NT2/D1 (cell line): ENCODE data around the gene ZNF385B.

Experiments used
- DNase-seq: peaks from one replicate; pipeline ENCODE4 v3.0.0-alpha.2; 2011; ENCODE audit warnings: low read depth, low spot score
- H3K27me3 ChIP-seq: 2 replicates; pipeline ENCODE4 v1.6.0; 2011; ENCODE audit warnings: mild to moderate bottlenecking; ENCODE audit not compliant: insufficient read length, insufficient read depth
- H3K36me3 ChIP-seq: 2 replicates; pipeline ENCODE4 v1.6.1; 2011; ENCODE audit warnings: mild to moderate bottlenecking, low read length, mixed read lengths; ENCODE audit not compliant: insufficient read depth, insufficient read length
- H3K4me1 ChIP-seq: 2 replicates; pipeline ENCODE4 v1.5.1; 2011; ENCODE audit not compliant: insufficient read depth, insufficient read length
- H3K4me3 ChIP-seq: 2 replicates; pipeline ENCODE4 v1.5.1; 2011; ENCODE audit warnings: low read depth; ENCODE audit not compliant: insufficient read length
- H3K9ac ChIP-seq: 2 replicates; pipeline ENCODE4 v1.6.0; 2011; ENCODE audit warnings: low read depth; ENCODE audit not compliant: insufficient read length
- H3K9me3 ChIP-seq: 2 replicates; pipeline ENCODE4 v1.5.1; 2011; ENCODE audit warnings: mild to moderate bottlenecking, low read length; ENCODE audit not compliant: insufficient read depth
- SUZ12 ChIP-seq: IDR thresholded peaks from 2 replicates; pipeline ENCODE4 v1.6.1; 2011; ENCODE audit not compliant: insufficient read length, insufficient read depth; ENCODE audit errors: extremely low read depth
- YY1 ChIP-seq: IDR thresholded peaks from 2 replicates; pipeline ENCODE4 v1.6.1; 2011; ENCODE audit not compliant: insufficient read length, insufficient read depth
- ZNF274 ChIP-seq: IDR thresholded peaks from 2 replicates; pipeline ENCODE4 v1.6.1; 2011; ENCODE audit warnings: mild to moderate bottlenecking, low read depth, low read length

Gene ZNF385B

GRCh38 chr2:179555691-179556283 is 305.6 kb downstream of the ZNF385B start:
- Histone ChIP-seq H3K4me3 (no peak overlapping the region), H3K9ac (no peak overlapping the region), H3K4me1 (no peaks in the 10 kb centered on the region), H3K27me3 (no peaks in the 10 kb centered on the region), H3K36me3 (no peaks in the 10 kb centered on the region), H3K9me3 (no peaks in the 10 kb centered on the region)
- DNase-seq: no peak
- TF ChIP-seq ZNF274 (no peak), YY1 (no peak), SUZ12 (no peak)

GRCh38 chr2:179554639-179555386 is 306.6 kb downstream of the ZNF385B start:
- H3K27me3 ChIP-seq: no peaks in the 10 kb centered on the region
- no peaks in the 10 kb centered on the region for H3K36me3 ChIP-seq
- no peak for TF ChIP-seq SUZ12
- no peak for TF ChIP-seq ZNF274
- no peak for TF ChIP-seq YY1
- no peaks in the 10 kb centered on the region for H3K9me3 ChIP-seq
- no peak overlapping the region for H3K9ac ChIP-seq
- no peaks in the 10 kb centered on the region for H3K4me1 ChIP-seq
- DNase-seq: no peak
- no peak overlapping the region for H3K4me3 ChIP-seq

- TF ChIP-seq SUZ12 (no peak), YY1 (no peak), ZNF274 (no peak)
- DNase-seq: no peak
- Histone ChIP-seq H3K36me3 (no peaks in the 10 kb centered on the region), H3K4me1 (no peaks in the 10 kb centered on the region), H3K9me3 (no peaks in the 10 kb centered on the region), H3K9ac (no peak overlapping the region), H3K4me3 (no peak overlapping the region), H3K27me3 (peaks cover 3% of the 10 kb centered on the region)
These were observed 308.0 kb downstream of the ZNF385B start for GRCh38 chr2:179553382-179553781.

DNA sequence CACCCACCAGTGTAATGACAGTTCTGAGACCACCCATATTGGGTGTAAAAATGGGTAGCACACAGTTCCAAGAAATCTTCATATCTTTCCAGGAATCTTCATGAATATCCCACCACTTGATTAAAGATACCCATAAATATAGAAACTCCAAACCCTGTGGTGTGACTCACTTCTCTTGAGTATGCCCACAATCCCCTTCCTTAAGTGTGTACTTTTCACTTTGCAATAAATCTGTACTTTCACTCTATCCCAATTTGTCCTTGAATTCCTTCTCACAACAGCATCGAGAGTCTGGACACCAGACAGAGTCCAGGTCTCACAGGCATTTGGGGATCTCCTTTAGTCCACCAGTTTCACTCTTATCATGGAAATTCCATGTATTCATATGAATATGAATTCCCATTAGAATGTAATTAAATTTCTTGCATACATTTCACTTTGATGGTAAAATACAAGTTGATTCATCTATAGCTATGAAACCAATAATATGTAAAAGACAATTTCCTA is 309.8 kb downstream of the ZNF385B start:
- Histone ChIP-seq H3K36me3 (no peaks in the 10 kb centered on the region), H3K4me1 (no peaks in the 10 kb centered on the region), H3K4me3 (no peak overlapping the region), H3K9ac (no peak overlapping the region), H3K9me3 (no peaks in the 10 kb centered on the region), H3K27me3 (peaks cover 3% of the 10 kb centered on the region)
- TF ChIP-seq SUZ12 (no peak), ZNF274 (no peak), YY1 (no peak)
- no peak for DNase-seq

DNA sequence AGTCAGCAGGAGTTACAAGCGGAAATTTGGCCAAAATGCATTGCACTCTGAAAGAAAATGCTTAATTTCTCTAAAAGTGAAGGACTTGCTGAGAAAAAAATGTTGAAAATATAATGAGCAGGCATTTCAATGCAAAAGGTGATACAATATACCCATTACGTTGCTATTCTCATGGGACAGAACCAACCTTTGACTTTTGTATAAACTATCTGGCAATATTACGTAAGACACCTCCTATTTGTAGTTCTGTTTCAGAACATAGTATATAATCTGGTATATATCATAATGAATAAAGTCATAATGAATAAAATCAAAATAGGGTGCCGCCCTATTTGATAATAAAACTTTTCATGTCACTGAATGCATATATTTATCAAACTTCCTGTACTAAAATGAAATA is 310.6 kb downstream of the ZNF385B start:
- TF ChIP-seq ZNF274: no peak
- no peak for TF ChIP-seq SUZ12
- TF ChIP-seq YY1: no peak
- H3K4me1 ChIP-seq: no peaks in the 10 kb centered on the region
- H3K9me3 ChIP-seq: no peaks in the 10 kb centered on the region
- DNase-seq: no peak
- no peaks in the 10 kb centered on the region for H3K36me3 ChIP-seq
- H3K9ac ChIP-seq: no peak overlapping the region
- H3K27me3 ChIP-seq: peaks cover 3% of the 10 kb centered on the region
- no peak overlapping the region for H3K4me3 ChIP-seq

DNA sequence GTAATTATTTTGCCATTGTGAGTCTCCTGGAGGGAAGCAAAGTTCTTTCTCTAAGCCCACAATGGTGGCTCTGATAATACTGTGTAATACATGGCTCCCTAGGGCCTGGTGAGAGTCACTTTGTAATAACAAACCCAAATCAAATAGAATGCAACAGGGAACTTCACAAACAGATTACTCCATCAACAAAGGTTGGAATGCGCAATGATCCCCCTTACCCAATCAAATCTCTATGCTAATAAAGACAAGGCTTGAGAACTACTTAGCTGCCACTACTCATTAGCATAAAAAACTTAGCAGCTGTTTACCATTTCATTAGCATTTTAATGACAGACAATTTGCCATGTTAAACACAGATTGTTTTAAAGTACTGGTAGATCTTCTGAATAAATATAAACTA is 311.2 kb downstream of the ZNF385B start:
- no peak overlapping the region for H3K9ac ChIP-seq
- H3K27me3 ChIP-seq: peaks cover 3% of the 10 kb centered on the region
- peak; percentile 89 for DNase-seq
- no peaks in the 10 kb centered on the region for H3K4me1 ChIP-seq
- no peaks in the 10 kb centered on the region for H3K36me3 ChIP-seq
- H3K4me3 ChIP-seq: no peak overlapping the region
- no peaks in the 10 kb centered on the region for H3K9me3 ChIP-seq
- TF ChIP-seq SUZ12 (no peak), YY1 (no peak), ZNF274 (no peak)

DNA sequence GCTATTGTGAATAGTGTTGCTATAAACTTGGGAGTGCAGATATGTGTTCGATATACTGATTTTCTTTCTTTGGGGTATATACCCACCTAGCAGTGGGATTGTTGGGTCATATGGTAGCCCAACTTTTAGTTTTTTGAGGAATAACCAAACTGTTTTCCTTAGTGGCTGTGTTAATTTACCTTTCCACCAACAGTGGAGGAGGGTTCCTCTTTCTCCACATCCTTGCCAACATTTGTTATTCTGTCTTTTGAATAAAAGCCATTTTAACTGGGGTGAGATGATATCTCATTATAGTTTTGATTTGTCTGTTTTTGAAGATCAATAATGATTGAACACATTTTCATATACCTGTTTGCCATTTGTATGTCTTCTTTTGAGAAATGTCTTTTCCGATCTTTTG is 314.8 kb downstream of the ZNF385B start:
- Histone ChIP-seq H3K4me1 (no peaks in the 10 kb centered on the region), H3K4me3 (no peak overlapping the region), H3K9ac (no peak overlapping the region), H3K36me3 (no peaks in the 10 kb centered on the region), H3K27me3 (peaks cover 3% of the 10 kb centered on the region), H3K9me3 (no peaks in the 10 kb centered on the region)
- TF ChIP-seq YY1 (no peak), ZNF274 (no peak)
- no peak for DNase-seq
